K562 (cell line): Measurements from ENCODE around the gene ANKRD44.

Experiments used
- ATF4 ChIP-seq: fragments of 450-650 bp; formaldehyde crosslinking; IDR thresholded peaks from 2 replicates; pipeline ENCODE4 v1.4.0; 2022; ENCODE audit warnings: mild to moderate bottlenecking, moderate library complexity
- CTCF ChIP-seq, 3 experiments: IDR thresholded peaks in 2 of 3; conservative IDR thresholded peaks in 1 of 3; 2 replicates each; pipeline ENCODE4 v1.5.1; 2011 to 2012; ENCODE audit warnings: low read length in 3 of 3, mild to moderate bottlenecking in 3 of 3, control low read depth in 2 of 3, improper control_type of control experiment in 1 of 3, inconsistent platforms in 1 of 3, low read depth in 1 of 3, mixed read lengths in 1 of 3, moderate library complexity in 1 of 3; ENCODE audit not compliant: insufficient read depth in 2 of 3
- E2F4 ChIP-seq: sonication (generic); formaldehyde crosslinking; IDR thresholded peaks from 2 replicates; pipeline ENCODE4 v1.8.0; 2022; ENCODE audit warnings: mild to moderate bottlenecking, low read depth, missing genetic modification reagents
- NCOR1 ChIP-seq: fragments of 450-650 bp; IDR thresholded peaks from 2 replicates; pipeline ENCODE4 v1.6.1; 2016; ENCODE audit warnings: mild to moderate bottlenecking, moderate library complexity
- POLR2AphosphoS2 ChIP-seq: IDR thresholded peaks from 2 replicates; pipeline ENCODE4 v1.6.1; 2012; ENCODE audit warnings: low read length, improper control_type of control experiment
- SLC30A9 ChIP-seq: fragments of 250-450 bp; sonication (Bioruptor Pico); IDR thresholded peaks from 2 replicates; pipeline ENCODE4 v1.8.0; 2022; ENCODE audit warnings: mild to moderate bottlenecking, moderate library complexity
- SMAD1 ChIP-seq: fragments of 150-350 bp; IDR thresholded peaks from 2 replicates; pipeline ENCODE4 v1.6.1; 2014; ENCODE audit warnings: low read length, low read depth; ENCODE audit not compliant: partially characterized antibody
- TOE1 ChIP-seq, 2 experiments: fragments of 450-650 bp in 1 of 2; sonication (generic) in 1 of 2; formaldehyde crosslinking in 1 of 2; IDR thresholded peaks; 2 replicates each; pipeline versions ENCODE4 v1.7.1 to v1.8.0; 2016 to 2022; ENCODE audit warnings: borderline replicate concordance in 2 of 2, mild to moderate bottlenecking in 2 of 2, antibody characterized with exemption in 1 of 2, inconsistent platforms in 1 of 2, low read depth in 1 of 2, missing genetic modification reagents in 1 of 2, moderate library complexity in 1 of 2
- ZNF143 ChIP-seq: sonication (generic); formaldehyde crosslinking; IDR thresholded peaks from 2 replicates; pipeline ENCODE4 v1.9.0; 2022; ENCODE audit warnings: mild to moderate bottlenecking, missing genetic modification reagents
- ZNF282 ChIP-seq: sonication (generic); formaldehyde crosslinking; IDR thresholded peaks from 2 replicates; pipeline ENCODE4 v1.8.1; 2023; ENCODE audit warnings: missing genetic modification reagents

GRCh38 chr2:197258580-197258979, 52.0 kb downstream of the ANKRD44 start:
- TF ChIP-seq SLC30A9 (CRISPR knock-in tag) = no peak
- no peak for TF ChIP-seq POLR2AphosphoS2
- no peak for TF ChIP-seq ZNF143 (CRISPR knock-in tag)
- TF ChIP-seq E2F4 (CRISPR knock-in tag) = no peak
- no peak for TF ChIP-seq SMAD1
- TF ChIP-seq ZNF282 (CRISPR knock-in tag) = no peak
- no peak for TF ChIP-seq TOE1 (IDR thresholded peaks at IDR 0.05; ENCODE audit: borderline replicate concordance)
- TF ChIP-seq TOE1 (CRISPR knock-in tag; IDR thresholded peaks at IDR 0.05; ENCODE audit: borderline replicate concordance, low read depth) = no peak
- TF ChIP-seq CTCF (IDR thresholded peaks at IDR 0.05 in 2 of 3, conservative IDR thresholded peaks at IDR 0.05 in 1 of 3; ENCODE audit: insufficient read depth in 2 of 3, low read depth in 1 of 3, low read length in 3 of 3) = no peak
- no peak for TF ChIP-seq ATF4 (CRISPR knock-in tag)
- TF ChIP-seq NCOR1 = no peak
